HG03039 (cell line): ENCODE data around the gene OR2A42.
"Not testable (repeated sequence)": the region's sequence is repeated elsewhere in the genome, so short reads cannot be mapped to it uniquely, and the experiment has no call there.

Experiments
- ATAC-seq: cut with Tn5 transposase; IDR thresholded peaks from one replicate; pipeline ENCODE4 v1.9.1; 2021; ENCODE audit warnings: mild to moderate bottlenecking, moderate library complexity; ENCODE audit not compliant: unreplicated experiment

Gene OR2A42

GRCh38 chr7:144239365-144239764 lies at the start of gene OR2A42:
Gene OR2A42, minus strand, starts transcription at chr7:144239605. Its CDS starts 6,762 bp downstream, at chr7:144232843.
- not testable (repeated sequence) for ATAC-seq

- not testable (repeated sequence) for ATAC-seq
Observed at GRCh38 chr7:144287171-144287784, 47.9 kb upstream of the OR2A42 start.

- not testable (repeated sequence) for ATAC-seq
Observed at GRCh38 chr7:144283716-144284115, 44.3 kb upstream of the OR2A42 start.

GRCh38 chr7:144282490-144282889 lies 43.1 kb upstream of the OR2A42 start:
- not testable (repeated sequence) for ATAC-seq

GRCh38 chr7:144281981-144282380 lies 42.6 kb upstream of the OR2A42 start:
- ATAC-seq, result not testable (repeated sequence)

- ATAC-seq, result not testable (repeated sequence)
Observed at GRCh38 chr7:144280010-144280409, 40.6 kb upstream of the OR2A42 start.

- ATAC-seq, result not testable (repeated sequence)
Observed at GRCh38 chr7:144275281-144275680, 35.9 kb upstream of the OR2A42 start.

- ATAC-seq, result not testable (repeated sequence)
Observed at GRCh38 chr7:144269188-144269587, 29.8 kb upstream of the OR2A42 start, which contains the start of gene CTAGE8. Gene CTAGE8, minus strand, starts transcription at chr7:144269288. Its CDS starts 38 bp downstream, at chr7:144269250.

GRCh38 chr7:144264692-144265091 lies 25.3 kb upstream of the OR2A42 start, which contains the start of gene OR2A7:
Gene OR2A7, minus strand, starts transcription at chr7:144264792. Its CDS starts 5,164 bp downstream, at chr7:144259628.
- not testable (repeated sequence) for ATAC-seq

- not testable (repeated sequence) for ATAC-seq
Observed at GRCh38 chr7:144262128-144262527, 22.7 kb upstream of the OR2A42 start.

GRCh38 chr7:144259067-144259466 lies 19.7 kb upstream of the OR2A42 start:
- ATAC-seq, result not testable (repeated sequence)

- ATAC-seq, result no peak
Observed at GRCh38 chr7:144256112-144256511, 16.7 kb upstream of the OR2A42 start.

GRCh38 chr7:144255471-144255897 lies 16.1 kb upstream of the OR2A42 start:
- ATAC-seq, result no peak

GRCh38 chr7:144252307-144252706 lies 12.9 kb upstream of the OR2A42 start:
- ATAC-seq, result not testable (repeated sequence)

- not testable (repeated sequence) for ATAC-seq
Observed at GRCh38 chr7:144247674-144248330, 8.4 kb upstream of the OR2A42 start.

- ATAC-seq, result not testable (repeated sequence)
Observed at GRCh38 chr7:144246967-144247366, 7.6 kb upstream of the OR2A42 start.

- not testable (repeated sequence) for ATAC-seq
Observed at GRCh38 chr7:144245372-144245771, 6.0 kb upstream of the OR2A42 start.

- not testable (repeated sequence) for ATAC-seq
Observed at GRCh38 chr7:144238530-144239082, 799 bp downstream of the OR2A42 start.

- ATAC-seq, result not testable (repeated sequence)
Observed at GRCh38 chr7:144233039-144233438, 6.4 kb downstream of the OR2A42 start.

GRCh38 chr7:144231027-144231426 lies 8.4 kb downstream of the OR2A42 start:
- not testable (repeated sequence) for ATAC-seq

- not testable (repeated sequence) for ATAC-seq
Observed at GRCh38 chr7:144228810-144229209, 10.6 kb downstream of the OR2A42 start.

GRCh38 chr7:144226866-144227265 lies 12.5 kb downstream of the OR2A42 start:
- not testable (repeated sequence) for ATAC-seq
